Progenitor cell of endocrine pancreas (in vitro differentiated cells): Measurements from ENCODE around the gene ZBTB17. TPM values are rescaled to one million over a fixed set of nuclear protein-coding genes. Genes with fewer than 3 reads are reported as not detected.
"Not testable (repeated sequence)": the region's sequence is repeated elsewhere in the genome, so short reads cannot be mapped to it uniquely, and the experiment has no call there.

Experiments
- DNase-seq: peaks from one replicate; pipeline ENCODE4 v3.0.0; 2021; ENCODE audit warnings: low spot score; ENCODE audit not compliant: unreplicated experiment
- H3K27ac Mint-ChIP-seq: 2 replicates; pipeline ENCODE4 v1.8.0; 2021; ENCODE audit warnings: mild to moderate bottlenecking, moderate library complexity, mixed read lengths
- H3K27me3 Mint-ChIP-seq: 2 replicates; pipeline ENCODE4 v1.8.0; 2021; ENCODE audit warnings: mixed read lengths
- H3K36me3 Mint-ChIP-seq: 2 replicates; pipeline ENCODE4 v1.8.0; 2022; ENCODE audit warnings: mixed read lengths; ENCODE audit not compliant: insufficient read depth
- H3K4me1 Mint-ChIP-seq: 2 replicates; pipeline ENCODE4 v1.8.0; 2021; ENCODE audit warnings: low read depth, mixed read lengths
- H3K4me3 Mint-ChIP-seq: 2 replicates; pipeline ENCODE4 v1.8.0; 2021; ENCODE audit warnings: low read depth, mild to moderate bottlenecking, moderate library complexity, mixed read lengths
- H3K9me3 Mint-ChIP-seq: 2 replicates; pipeline ENCODE4 v1.8.0; 2021; ENCODE audit warnings: low read depth, mixed read lengths
- total RNA-seq: library from RNA; stranded (reverse); gene quantifications from 2 replicates; pipeline ENCODE4 v1.2.1, GENCODE V29; 2021
- TF ChIP-seq, protein P1 (sequence below): fragments of 200-600 bp; sonication (generic); IDR thresholded peaks from one replicate; pipeline ENCODE4 v1.5.0; 2021; ENCODE audit warnings: antibody characterized with exemption, mild to moderate bottlenecking; ENCODE audit not compliant: unreplicated experiment

Gene ZBTB17
- total RNA-seq, 1 donor from 2014 or later, result 57.7 TPM

- no peaks in the 10 kb centered on the region for H3K9me3 Mint-ChIP-seq
- no peak overlapping the region for H3K27ac Mint-ChIP-seq
- H3K27me3 Mint-ChIP-seq, result no peaks in the 10 kb centered on the region
- DNase-seq, result no peak
- H3K36me3 Mint-ChIP-seq, result no peaks in the 10 kb centered on the region
- H3K4me1 Mint-ChIP-seq, result peaks cover 9% of the 10 kb centered on the region
- no peak overlapping the region for H3K4me3 Mint-ChIP-seq
- TF ChIP-seq, protein P1, sequence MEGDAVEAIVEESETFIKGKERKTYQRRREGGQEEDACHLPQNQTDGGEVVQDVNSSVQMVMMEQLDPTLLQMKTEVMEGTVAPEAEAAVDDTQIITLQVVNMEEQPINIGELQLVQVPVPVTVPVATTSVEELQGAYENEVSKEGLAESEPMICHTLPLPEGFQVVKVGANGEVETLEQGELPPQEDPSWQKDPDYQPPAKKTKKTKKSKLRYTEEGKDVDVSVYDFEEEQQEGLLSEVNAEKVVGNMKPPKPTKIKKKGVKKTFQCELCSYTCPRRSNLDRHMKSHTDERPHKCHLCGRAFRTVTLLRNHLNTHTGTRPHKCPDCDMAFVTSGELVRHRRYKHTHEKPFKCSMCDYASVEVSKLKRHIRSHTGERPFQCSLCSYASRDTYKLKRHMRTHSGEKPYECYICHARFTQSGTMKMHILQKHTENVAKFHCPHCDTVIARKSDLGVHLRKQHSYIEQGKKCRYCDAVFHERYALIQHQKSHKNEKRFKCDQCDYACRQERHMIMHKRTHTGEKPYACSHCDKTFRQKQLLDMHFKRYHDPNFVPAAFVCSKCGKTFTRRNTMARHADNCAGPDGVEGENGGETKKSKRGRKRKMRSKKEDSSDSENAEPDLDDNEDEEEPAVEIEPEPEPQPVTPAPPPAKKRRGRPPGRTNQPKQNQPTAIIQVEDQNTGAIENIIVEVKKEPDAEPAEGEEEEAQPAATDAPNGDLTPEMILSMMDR, result no peak
These were observed 29.7 kb upstream of the ZBTB17 start for GRCh38 chr1:16005597-16005996.

GRCh38 chr1:16001274-16001673 is 25.4 kb upstream of the ZBTB17 start:
- H3K4me1 Mint-ChIP-seq, DNase-seq, H3K9me3 Mint-ChIP-seq, H3K27me3 Mint-ChIP-seq, H3K4me3 Mint-ChIP-seq, H3K36me3 Mint-ChIP-seq, H3K27ac Mint-ChIP-seq: not testable (repeated sequence)

- H3K4me1 Mint-ChIP-seq, result peaks cover 2% of the 10 kb centered on the region
- H3K9me3 Mint-ChIP-seq, result no peaks in the 10 kb centered on the region
- no peak overlapping the region for H3K4me3 Mint-ChIP-seq
- no peak overlapping the region for H3K27ac Mint-ChIP-seq
- H3K36me3 Mint-ChIP-seq, result no peaks in the 10 kb centered on the region
- TF ChIP-seq, protein P1, result no peak
- no peak for DNase-seq
- H3K27me3 Mint-ChIP-seq, result peaks cover 9% of the 10 kb centered on the region
These were observed 23.0 kb upstream of the ZBTB17 start for GRCh38 chr1:15998929-15999328.

GRCh38 chr1:15997637-15998280 is 21.9 kb upstream of the ZBTB17 start:
- H3K27ac Mint-ChIP-seq, result no peak overlapping the region

GRCh38 chr1:15997076-15997585 is 21.2 kb upstream of the ZBTB17 start:
- Mint-ChIP-seq H3K9me3 (no peaks in the 10 kb centered on the region), H3K27ac (no peak overlapping the region), H3K4me1 (no peaks in the 10 kb centered on the region), H3K4me3 (no peak overlapping the region), H3K27me3 (peaks cover 9% of the 10 kb centered on the region), H3K36me3 (no peaks in the 10 kb centered on the region)
- TF ChIP-seq, protein P1, result no peak
- no peak for DNase-seq

More at GRCh38 chr1:15997637-15998280, 21.9 kb upstream of the ZBTB17 start:
- TF ChIP-seq, protein P1, result no peak
- Mint-ChIP-seq H3K4me3 (no peak overlapping the region), H3K4me1 (no peaks in the 10 kb centered on the region), H3K27me3 (peaks cover 9% of the 10 kb centered on the region), H3K9me3 (no peaks in the 10 kb centered on the region), H3K36me3 (no peaks in the 10 kb centered on the region)
- DNase-seq, result no peak
